Vagina (tissue), 2 donors: ENCODE results near the gene AGK.

Experiments
- POLR2AphosphoS5 ChIP-seq, 2 donors: sonication (generic); formaldehyde crosslinking; IDR thresholded peaks; one replicate each; pipeline ENCODE4 v1.9.0; 2017; ENCODE audit warnings: antibody characterized with exemption in 2 of 2, mild to moderate bottlenecking in 2 of 2, low read depth in 1 of 2; ENCODE audit not compliant: insufficient read depth in 1 of 2
- TF ChIP-seq, protein P1 (sequence below), 3 experiments: fragments of 450-650 bp in 2 of 3; fragments of 200-600 bp in 1 of 3; sonication (generic) in 1 of 3; IDR thresholded peaks; one replicate each; pipeline ENCODE4 v1.5.1; 2017 to 2019; ENCODE audit warnings: antibody characterized with exemption in 3 of 3, mild to moderate bottlenecking in 2 of 3, moderate library complexity in 2 of 3

GRCh38 chr7:141562972-141563371 is 11.8 kb downstream of the AGK start:
- TF ChIP-seq, protein P1, sequence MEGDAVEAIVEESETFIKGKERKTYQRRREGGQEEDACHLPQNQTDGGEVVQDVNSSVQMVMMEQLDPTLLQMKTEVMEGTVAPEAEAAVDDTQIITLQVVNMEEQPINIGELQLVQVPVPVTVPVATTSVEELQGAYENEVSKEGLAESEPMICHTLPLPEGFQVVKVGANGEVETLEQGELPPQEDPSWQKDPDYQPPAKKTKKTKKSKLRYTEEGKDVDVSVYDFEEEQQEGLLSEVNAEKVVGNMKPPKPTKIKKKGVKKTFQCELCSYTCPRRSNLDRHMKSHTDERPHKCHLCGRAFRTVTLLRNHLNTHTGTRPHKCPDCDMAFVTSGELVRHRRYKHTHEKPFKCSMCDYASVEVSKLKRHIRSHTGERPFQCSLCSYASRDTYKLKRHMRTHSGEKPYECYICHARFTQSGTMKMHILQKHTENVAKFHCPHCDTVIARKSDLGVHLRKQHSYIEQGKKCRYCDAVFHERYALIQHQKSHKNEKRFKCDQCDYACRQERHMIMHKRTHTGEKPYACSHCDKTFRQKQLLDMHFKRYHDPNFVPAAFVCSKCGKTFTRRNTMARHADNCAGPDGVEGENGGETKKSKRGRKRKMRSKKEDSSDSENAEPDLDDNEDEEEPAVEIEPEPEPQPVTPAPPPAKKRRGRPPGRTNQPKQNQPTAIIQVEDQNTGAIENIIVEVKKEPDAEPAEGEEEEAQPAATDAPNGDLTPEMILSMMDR (IDR thresholded peaks at IDR 0.05), result no peak
- TF ChIP-seq POLR2AphosphoS5 (IDR thresholded peaks at IDR 0.05; ENCODE audit: insufficient read depth in 1 of 2, low read depth in 1 of 2), result no peak
